ENCODE results near the gene F8A2.
"Not testable (repeated sequence)": the region's sequence is repeated elsewhere in the genome, so short reads cannot be mapped to it uniquely, and the experiment has no call there.

The F8A2 gene

GRCh38 chrX:155382529-155382967, 653 bp downstream of the F8A2 start:
- DNase-seq (ENCODE audit: low spot score); H3K36me3 ChIP-seq (ENCODE audit: low read depth); H3K27ac ChIP-seq (ENCODE audit: poor library complexity, severe bottlenecking); H3K4me1 ChIP-seq (ENCODE audit: insufficient read depth, poor library complexity, severe bottlenecking); H3K4me3 ChIP-seq (ENCODE audit: severe bottlenecking); H3K27me3 ChIP-seq (ENCODE audit: insufficient read depth, poor library complexity, severe bottlenecking); H3K9me3 ChIP-seq (ENCODE audit: severe bottlenecking): not testable (repeated sequence)
- peak; percentile 43 for ATAC-seq (ENCODE audit: low read depth)

DNA sequence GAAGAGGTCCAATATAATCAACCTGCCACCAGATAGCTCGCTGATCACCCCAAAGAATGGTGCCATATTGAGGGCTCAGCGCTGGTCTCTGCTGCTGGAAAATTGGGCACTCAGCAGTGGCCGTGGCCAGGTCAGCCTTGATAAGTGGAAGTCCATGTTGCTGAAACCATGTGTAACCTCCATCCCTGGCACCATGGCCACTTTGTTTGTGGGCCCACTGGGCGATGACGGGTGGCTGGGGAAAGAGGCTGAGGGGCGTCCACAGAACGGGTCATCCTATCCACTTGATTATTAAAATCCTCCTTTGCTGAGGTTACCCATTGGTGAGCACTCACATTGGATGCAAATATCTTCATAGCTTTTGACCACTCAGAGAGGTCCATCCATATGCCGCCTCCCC, 7.7 kb downstream of the F8A2 start:
- no peak for TF ChIP-seq CTCF (IDR thresholded peaks at IDR 0.05; ENCODE audit: poor library complexity, severe bottlenecking)
- ATAC-seq (ENCODE audit: low read depth) (no peak), DNase-seq (ENCODE audit: low spot score) (no peak)
- H3K36me3 ChIP-seq (ENCODE audit: low read depth) = no peaks in the 10 kb centered on the region
- H3K27ac ChIP-seq (ENCODE audit: poor library complexity, severe bottlenecking) = no peak overlapping the region
- H3K27me3 ChIP-seq (ENCODE audit: insufficient read depth, poor library complexity, severe bottlenecking) = no peaks in the 10 kb centered on the region
- H3K4me3 ChIP-seq (ENCODE audit: severe bottlenecking) = no peak overlapping the region
- no peaks in the 10 kb centered on the region for H3K9me3 ChIP-seq (ENCODE audit: severe bottlenecking)
- H3K4me1 ChIP-seq (ENCODE audit: insufficient read depth, poor library complexity, severe bottlenecking) = no peaks in the 10 kb centered on the region

- not testable (repeated sequence) for H3K27ac ChIP-seq (ENCODE audit: poor library complexity, severe bottlenecking); H3K27me3 ChIP-seq (ENCODE audit: insufficient read depth, poor library complexity, severe bottlenecking); DNase-seq (ENCODE audit: low spot score); H3K4me1 ChIP-seq (ENCODE audit: insufficient read depth, poor library complexity, severe bottlenecking); ATAC-seq (ENCODE audit: low read depth); H3K9me3 ChIP-seq (ENCODE audit: severe bottlenecking); H3K36me3 ChIP-seq (ENCODE audit: low read depth); H3K4me3 ChIP-seq (ENCODE audit: severe bottlenecking)
These were observed 12.9 kb downstream of the F8A2 start for GRCh38 chrX:155394747-155395276.

- Histone ChIP-seq H3K4me3 (ENCODE audit: severe bottlenecking) (no peak overlapping the region), H3K4me1 (ENCODE audit: insufficient read depth, poor library complexity, severe bottlenecking) (no peaks in the 10 kb centered on the region), H3K27me3 (ENCODE audit: insufficient read depth, poor library complexity, severe bottlenecking) (no peaks in the 10 kb centered on the region), H3K27ac (ENCODE audit: poor library complexity, severe bottlenecking) (no peak overlapping the region), H3K36me3 (ENCODE audit: low read depth) (no peaks in the 10 kb centered on the region), H3K9me3 (ENCODE audit: severe bottlenecking) (no peaks in the 10 kb centered on the region)
- ATAC-seq (ENCODE audit: low read depth) = no peak
- no peak for TF ChIP-seq CTCF (IDR thresholded peaks at IDR 0.05; ENCODE audit: poor library complexity, severe bottlenecking)
- DNase-seq (ENCODE audit: low spot score) = no peak
These were observed 24.5 kb downstream of the F8A2 start for GRCh38 chrX:155406429-155406828.

- no peaks in the 10 kb centered on the region for H3K9me3 ChIP-seq (ENCODE audit: severe bottlenecking)
- no peak for ATAC-seq (ENCODE audit: low read depth)
These were observed 35.9 kb downstream of the F8A2 start for GRCh38 chrX:155417769-155418168.

More at GRCh38 chrX:155417769-155418168, 35.9 kb downstream of the F8A2 start:
- no peak for TF ChIP-seq CTCF (IDR thresholded peaks at IDR 0.05; ENCODE audit: poor library complexity, severe bottlenecking)
- Histone ChIP-seq H3K4me3 (ENCODE audit: severe bottlenecking) (no peak overlapping the region), H3K27ac (ENCODE audit: poor library complexity, severe bottlenecking) (no peak overlapping the region), H3K36me3 (ENCODE audit: low read depth) (no peaks in the 10 kb centered on the region), H3K27me3 (ENCODE audit: insufficient read depth, poor library complexity, severe bottlenecking) (no peaks in the 10 kb centered on the region), H3K4me1 (ENCODE audit: insufficient read depth, poor library complexity, severe bottlenecking) (no peaks in the 10 kb centered on the region)
- no peak for DNase-seq (ENCODE audit: low spot score)

Data from RWPE2 (cell line).